Measurements from ENCODE around the gene DCC. TPM values are rescaled to one million over a fixed set of nuclear protein-coding genes. Genes with fewer than 3 reads are reported as not detected.
"Not testable (repeated sequence)": the region's sequence is repeated elsewhere in the genome, so short reads cannot be mapped to it uniquely, and the experiment has no call there.

The DCC gene
- total RNA-seq, 4 donors from 2014 or later, result 0.94 TPM; not detected in 3

- Histone ChIP-seq H3K27me3 (no peaks in the 10 kb centered on the region), H3K9me3 (no peaks in the 10 kb centered on the region), H3K36me3 (no peaks in the 10 kb centered on the region), H3K4me1 (no peaks in the 10 kb centered on the region), H3K4me3 (replicated peaks in 1 of 3) (no peak overlapping the region), H3K27ac (no peak overlapping the region)
- TF ChIP-seq POLR2A (IDR thresholded peaks at IDR 0.05) (no peak), CTCF (IDR thresholded peaks at IDR 0.05) (no peak)
- intact Hi-C loops (cut with DNase I), result no loop called here
- 66 to 76% methylated on average over 4 of the region's 4 CpGs for WGBS, 2 donors
- DNase-seq, result no peak
These were observed 13.6 kb downstream of the DCC start for GRCh38 chr18:52353589-52353988.

GRCh38 chr18:52363861-52364260 is 23.9 kb downstream of the DCC start:
- intact Hi-C loops (cut with DNase I), result no loop called here
- no peaks in the 10 kb centered on the region for H3K9me3 ChIP-seq
- no peaks in the 10 kb centered on the region for H3K4me1 ChIP-seq
- no peak for TF ChIP-seq CTCF (IDR thresholded peaks at IDR 0.05)
- TF ChIP-seq POLR2A (IDR thresholded peaks at IDR 0.05), result no peak
- H3K36me3 ChIP-seq, result no peaks in the 10 kb centered on the region
- no peaks in the 10 kb centered on the region for H3K27me3 ChIP-seq
- no peak overlapping the region for H3K4me3 ChIP-seq (replicated peaks in 1 of 3)
- 88 to 94% methylated on average over 1 of the region's 1 CpG for WGBS, 2 donors
- DNase-seq, result no peak
- no peak overlapping the region for H3K27ac ChIP-seq

- H3K27me3 ChIP-seq; H3K9me3 ChIP-seq; H3K4me1 ChIP-seq; H3K36me3 ChIP-seq; H3K27ac ChIP-seq; intact Hi-C loops (cut with DNase I); H3K4me3 ChIP-seq (replicated peaks in 1 of 3); DNase-seq: not testable (repeated sequence)
- WGBS, 2 donors, result 97 to 98% methylated on average over 8 to 18 of the region's 27 CpGs
These were observed 26.9 kb downstream of the DCC start for GRCh38 chr18:52366851-52367250.

- Histone ChIP-seq H3K4me3 (replicated peaks in 1 of 3) (no peak overlapping the region), H3K4me1 (no peaks in the 10 kb centered on the region), H3K27me3 (no peaks in the 10 kb centered on the region), H3K36me3 (no peaks in the 10 kb centered on the region), H3K27ac (no peak overlapping the region), H3K9me3 (no peaks in the 10 kb centered on the region)
- 42 to 53% methylated on average over 3 of the region's 3 CpGs for WGBS, 2 donors
- intact Hi-C loops (cut with DNase I), result no loop called here
- DNase-seq, result no peak
- TF ChIP-seq POLR2A (IDR thresholded peaks at IDR 0.05) (no peak), CTCF (IDR thresholded peaks at IDR 0.05) (no peak)
These were observed 28.2 kb downstream of the DCC start for GRCh38 chr18:52367953-52368742.

GRCh38 chr18:52370841-52371240 is 30.8 kb downstream of the DCC start:
- Histone ChIP-seq H3K27ac (no peak overlapping the region), H3K4me3 (replicated peaks in 1 of 3) (no peak overlapping the region), H3K9me3 (no peaks in the 10 kb centered on the region), H3K36me3 (no peaks in the 10 kb centered on the region), H3K27me3 (no peaks in the 10 kb centered on the region), H3K4me1 (no peaks in the 10 kb centered on the region)
- no peak for DNase-seq
- intact Hi-C loops (cut with DNase I), result no loop called here
- WGBS, 2 donors, result 84 to 89% methylated on average over 2 of the region's 2 CpGs
- TF ChIP-seq CTCF (IDR thresholded peaks at IDR 0.05) (no peak), POLR2A (IDR thresholded peaks at IDR 0.05) (no peak)

Measured in thyroid gland (tissue), 4 donors.